Suprapubic skin (tissue), 4 donors: ENCODE measurements around the gene CCDC88C. TPM values are rescaled to one million over a fixed set of nuclear protein-coding genes. Genes with fewer than 3 reads are reported as not detected.
A peak's percentile ranks its signal among the peaks of the same experiment; 100 is the strongest.

Source experiments
- DNase-seq, 2 donors: peaks; one replicate each; pipeline ENCODE4 v3.0.0-alpha.2; 2019; ENCODE audit warnings: low spot score in 2 of 2
- H3K27ac ChIP-seq: fragments of 200-600 bp; sonication (generic); one replicate; pipeline ENCODE4 v1.5.1; 2019
- H3K27me3 ChIP-seq: fragments of 200-600 bp; sonication (generic); one replicate; pipeline ENCODE4 v1.5.1; 2019
- H3K36me3 ChIP-seq: fragments of 200-600 bp; sonication (generic); one replicate; pipeline ENCODE4 v1.5.1; 2019
- H3K4me1 ChIP-seq: fragments of 200-600 bp; sonication (generic); one replicate; pipeline ENCODE4 v1.5.1; 2019
- H3K4me3 ChIP-seq: fragments of 200-600 bp; sonication (generic); one replicate; pipeline ENCODE4 v1.5.1; 2019; ENCODE audit warnings: mild to moderate bottlenecking
- H3K9me3 ChIP-seq: fragments of 200-600 bp; sonication (generic); one replicate; pipeline ENCODE4 v1.5.1; 2019
- EP300 ChIP-seq: sonication (generic); formaldehyde crosslinking; IDR thresholded peaks from one replicate; pipeline ENCODE4 v1.6.1; 2017; ENCODE audit warnings: antibody characterized with exemption
- POLR2A ChIP-seq, 2 donors: fragments of 450-650 bp; IDR thresholded peaks; one replicate each; pipeline ENCODE4 v1.6.1; 2017; ENCODE audit warnings: antibody characterized with exemption in 2 of 2, mild to moderate bottlenecking in 2 of 2, moderate library complexity in 2 of 2
- POLR2AphosphoS5 ChIP-seq, 3 donors: sonication (generic); formaldehyde crosslinking; IDR thresholded peaks; one replicate each; pipeline ENCODE4 v1.6.1; 2017; ENCODE audit warnings: antibody characterized with exemption in 3 of 3
- WGBS: methylation state at CpG from one replicate; pipeline ENCODE4 v1.1.5; 2018; 5-methylcytosine and 5-hydroxymethylcytosine counted together
- total RNA-seq, 4 donors: library from RNA; depleted of rRNA; stranded (reverse); fragments of >200 nt; gene quantifications; one replicate each; pipeline ENCODE4 v1.1.0, GENCODE V29; 2016
- TF ChIP-seq, protein P1 (sequence below), 2 donors: fragments of 200-600 bp in 1 of 2; fragments of 450-650 bp in 1 of 2; sonication (generic) in 1 of 2; IDR thresholded peaks; one replicate each; pipeline ENCODE4 v1.5.1; 2016 to 2019; ENCODE audit warnings: antibody characterized with exemption in 2 of 2, mild to moderate bottlenecking in 1 of 2, moderate library complexity in 1 of 2

CCDC88C gene
- total RNA-seq, 4 donors from 2014 or later, result 16.6 to 25.0 (median 22.8) TPM

DNA sequence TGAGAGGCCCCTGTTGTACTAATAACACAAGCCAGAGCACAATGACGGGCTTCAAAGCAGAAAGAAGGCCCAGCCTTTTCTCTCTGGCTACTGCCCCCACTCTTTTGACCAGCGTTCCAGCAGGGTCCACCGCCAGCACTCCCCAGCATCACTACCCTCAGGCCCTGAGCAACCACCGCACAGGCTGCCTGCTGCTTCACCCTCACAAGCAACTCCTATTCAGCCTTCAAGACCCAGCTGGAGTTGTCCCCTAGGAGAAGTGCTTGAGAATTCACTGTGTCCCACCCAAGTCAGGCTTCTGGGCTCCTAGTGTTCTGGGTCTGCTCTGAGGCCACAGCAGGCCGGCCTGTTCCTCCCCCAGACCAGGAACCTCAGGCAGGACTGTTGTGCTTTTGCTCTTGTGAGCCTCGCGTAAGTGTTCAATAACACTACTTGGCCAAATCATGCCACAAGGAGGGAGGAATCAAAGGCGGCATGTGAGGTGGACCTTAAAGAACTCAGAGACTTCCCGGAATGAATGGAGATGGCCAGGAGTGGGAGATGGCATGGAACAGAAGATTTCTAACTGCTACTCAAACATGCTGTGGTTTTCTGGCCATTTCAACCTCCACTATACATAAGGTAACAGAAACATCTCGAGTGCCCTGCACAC lies 89.8 kb downstream of the CCDC88C start:
- 94% methylated on average over 10 of the region's 10 CpGs for WGBS
- Histone ChIP-seq H3K9me3 (no peaks in the 10 kb centered on the region), H3K27ac (no peak overlapping the region), H3K36me3 (no peaks in the 10 kb centered on the region), H3K4me3 (no peak overlapping the region), H3K4me1 (peaks cover 35% of the 10 kb centered on the region), H3K27me3 (no peaks in the 10 kb centered on the region)
- DNase-seq, result no peak
- TF ChIP-seq POLR2A (IDR thresholded peaks at IDR 0.05), result no peak
- no peak for TF ChIP-seq EP300
- TF ChIP-seq, protein P1, sequence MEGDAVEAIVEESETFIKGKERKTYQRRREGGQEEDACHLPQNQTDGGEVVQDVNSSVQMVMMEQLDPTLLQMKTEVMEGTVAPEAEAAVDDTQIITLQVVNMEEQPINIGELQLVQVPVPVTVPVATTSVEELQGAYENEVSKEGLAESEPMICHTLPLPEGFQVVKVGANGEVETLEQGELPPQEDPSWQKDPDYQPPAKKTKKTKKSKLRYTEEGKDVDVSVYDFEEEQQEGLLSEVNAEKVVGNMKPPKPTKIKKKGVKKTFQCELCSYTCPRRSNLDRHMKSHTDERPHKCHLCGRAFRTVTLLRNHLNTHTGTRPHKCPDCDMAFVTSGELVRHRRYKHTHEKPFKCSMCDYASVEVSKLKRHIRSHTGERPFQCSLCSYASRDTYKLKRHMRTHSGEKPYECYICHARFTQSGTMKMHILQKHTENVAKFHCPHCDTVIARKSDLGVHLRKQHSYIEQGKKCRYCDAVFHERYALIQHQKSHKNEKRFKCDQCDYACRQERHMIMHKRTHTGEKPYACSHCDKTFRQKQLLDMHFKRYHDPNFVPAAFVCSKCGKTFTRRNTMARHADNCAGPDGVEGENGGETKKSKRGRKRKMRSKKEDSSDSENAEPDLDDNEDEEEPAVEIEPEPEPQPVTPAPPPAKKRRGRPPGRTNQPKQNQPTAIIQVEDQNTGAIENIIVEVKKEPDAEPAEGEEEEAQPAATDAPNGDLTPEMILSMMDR (IDR thresholded peaks at IDR 0.05), result no peak
- no peak for TF ChIP-seq POLR2AphosphoS5 (IDR thresholded peaks at IDR 0.05)

DNA sequence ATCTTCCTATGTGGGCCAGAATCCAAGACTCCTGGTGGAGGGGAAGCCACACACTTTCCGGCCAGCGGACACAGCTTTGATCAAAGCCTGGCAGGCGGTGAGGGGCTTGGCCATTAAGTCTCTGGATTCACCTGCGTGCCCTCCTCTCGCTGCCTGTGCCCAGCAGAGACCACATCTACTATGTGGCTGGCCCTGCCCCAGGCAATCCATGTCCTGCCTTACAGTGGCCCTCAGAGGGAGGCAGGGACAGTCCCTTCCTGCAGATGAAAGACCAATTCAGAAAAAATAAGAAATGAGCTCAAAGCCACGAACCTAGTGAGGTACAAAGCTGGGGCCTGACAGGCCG lies 90.4 kb downstream of the CCDC88C start:
- peaks cover 30% of the 10 kb centered on the region for H3K4me1 ChIP-seq
- no peak overlapping the region for H3K27ac ChIP-seq
- 66% methylated on average over 5 of the region's 7 CpGs for WGBS
- no peak overlapping the region for H3K4me3 ChIP-seq
- no peaks in the 10 kb centered on the region for H3K9me3 ChIP-seq
- TF ChIP-seq POLR2A (IDR thresholded peaks at IDR 0.05) (no peak), EP300 (no peak), POLR2AphosphoS5 (IDR thresholded peaks at IDR 0.05) (no peak)
- TF ChIP-seq, protein P1 (IDR thresholded peaks at IDR 0.05), result no peak
- H3K36me3 ChIP-seq, result no peaks in the 10 kb centered on the region
- no peaks in the 10 kb centered on the region for H3K27me3 ChIP-seq
- no peak for DNase-seq

- no peak for DNase-seq
- 80% methylated on average over 14 of the region's 14 CpGs for WGBS
- no peaks in the 10 kb centered on the region for H3K27me3 ChIP-seq
- H3K36me3 ChIP-seq, result no peaks in the 10 kb centered on the region
- no peaks in the 10 kb centered on the region for H3K9me3 ChIP-seq
- peaks cover 25% of the 10 kb centered on the region for H3K4me1 ChIP-seq
- H3K4me3 ChIP-seq, result no peak overlapping the region
- no peak for TF ChIP-seq EP300
- TF ChIP-seq POLR2A (IDR thresholded peaks at IDR 0.05), result no peak
- TF ChIP-seq, protein P1 (IDR thresholded peaks at IDR 0.05), result no peak
- no peak for TF ChIP-seq POLR2AphosphoS5 (IDR thresholded peaks at IDR 0.05)
- no peak overlapping the region for H3K27ac ChIP-seq
Observed at GRCh38 chr14:91326514-91327249, 90.9 kb downstream of the CCDC88C start.

GRCh38 chr14:91324606-91325575 lies 92.7 kb downstream of the CCDC88C start:
- TF ChIP-seq, protein P1 (IDR thresholded peaks at IDR 0.05), result no peak
- no peak for TF ChIP-seq POLR2A (IDR thresholded peaks at IDR 0.05)
- TF ChIP-seq POLR2AphosphoS5 (IDR thresholded peaks at IDR 0.05), result no peak
- TF ChIP-seq EP300, result no peak
- Histone ChIP-seq H3K4me3 (peak overlapping the region; percentile 45), H3K27me3 (no peaks in the 10 kb centered on the region), H3K9me3 (no peaks in the 10 kb centered on the region), H3K27ac (peak overlapping the region; percentile 69), H3K36me3 (peaks cover 11% of the 10 kb centered on the region), H3K4me1 (peaks cover 20% of the 10 kb centered on the region)
- DNase-seq, result no peak
- 82% methylated on average over 20 of the region's 20 CpGs for WGBS
